Body of pancreas (tissue), 4 donors: Measurements from ENCODE around the gene OR6Q1. TPM values are rescaled to one million over a fixed set of nuclear protein-coding genes. Genes with fewer than 3 reads are reported as not detected.

Experiments used
- ATAC-seq: fragments of 150-250 bp; one replicate; pipeline ENCODE4 v1.9.1; 2016
- DNase-seq, 4 donors: peaks; one replicate each; pipeline ENCODE4 v3.0.0-alpha.2; 2019
- H3K27ac ChIP-seq, 4 donors: fragments of 200-600 bp; sonication (generic); 1 replicate in 3 of 4; 2 replicates in 1 of 4; pipeline versions ENCODE4 v1.5.1 to v1.6.1; 2016 to 2019; ENCODE audit warnings: mild to moderate bottlenecking in 1 of 4, mixed read lengths in 1 of 4, moderate library complexity in 1 of 4
- H3K27me3 ChIP-seq, 2 donors: fragments of 200-600 bp; sonication (generic); one replicate each; pipeline ENCODE4 v1.6.0; 2016; ENCODE audit warnings: mild to moderate bottlenecking in 1 of 2
- H3K36me3 ChIP-seq, 2 donors: fragments of 200-600 bp; sonication (generic); replicated peaks in 1 of 2; 2 replicates each; pipeline ENCODE4 v1.5.1; 2016; ENCODE audit warnings: low read depth in 2 of 2; ENCODE audit not compliant: insufficient read depth in 1 of 2
- H3K4me1 ChIP-seq: fragments of 200-600 bp; sonication (generic); one replicate; pipeline ENCODE4 v1.6.0; 2016
- H3K4me3 ChIP-seq, 2 donors: fragments of 200-600 bp; sonication (generic); 1 replicate in 1 of 2; 2 replicates in 1 of 2; pipeline ENCODE4 v1.5.1; 2016 to 2019
- H3K9me3 ChIP-seq, 3 donors: fragments of 200-600 bp; sonication (generic); 1 replicate in 2 of 3; 2 replicates in 1 of 3; pipeline ENCODE4 v1.5.1; 2016
- POLR2A ChIP-seq, 3 donors: fragments of 450-650 bp; IDR thresholded peaks; one replicate each; pipeline ENCODE4 v1.6.1; 2016; ENCODE audit warnings: antibody characterized with exemption in 3 of 3, mild to moderate bottlenecking in 2 of 3
- WGBS, 2 donors: methylation state at CpG; one replicate each; pipeline ENCODE4 v1.1.5; 2017; 5-methylcytosine and 5-hydroxymethylcytosine counted together
- intact Hi-C: fragments of 100-400 bp; cut with DNase I; formaldehyde crosslinking; loops from one replicate; pipeline ENCODE4 v1.15.1; 2023
- total RNA-seq, 2 donors: library from RNA; depleted of rRNA; stranded (reverse); fragments of >200 nt; gene quantifications; one replicate each; pipeline ENCODE4 v1.1.0, GENCODE V29; 2016
- TF ChIP-seq, protein P1 (sequence below), 7 experiments: fragments of 450-650 bp in 4 of 7; fragments of 200-600 bp in 3 of 7; sonication (generic) in 3 of 7; IDR thresholded peaks; one replicate each; pipeline ENCODE4 v1.5.1; 2016 to 2019; ENCODE audit warnings: antibody characterized with exemption in 7 of 7

OR6Q1 gene
- total RNA-seq, 2 donors from 2014 or later, result not detected

GRCh38 chr11:58059007-58059350, 28.2 kb downstream of the OR6Q1 start:
- Histone ChIP-seq H3K27ac (peak overlapping the region; percentile 49 to 84 (median 67)), H3K4me3 (no peak overlapping the region), H3K9me3 (no peaks in the 10 kb centered on the region), H3K27me3 (no peaks in the 10 kb centered on the region), H3K4me1 (peaks cover 19% of the 10 kb centered on the region), H3K36me3 (no peaks in the 10 kb centered on the region)
- WGBS, 2 donors, result 38 to 40% methylated on average over 4 of the region's 4 CpGs
- ATAC-seq (peak; percentile 75), DNase-seq (peak in 2 of 4 donors; percentile 30 to 40)
- TF ChIP-seq POLR2A (IDR thresholded peaks at IDR 0.05), result no peak
- TF ChIP-seq, protein P1, sequence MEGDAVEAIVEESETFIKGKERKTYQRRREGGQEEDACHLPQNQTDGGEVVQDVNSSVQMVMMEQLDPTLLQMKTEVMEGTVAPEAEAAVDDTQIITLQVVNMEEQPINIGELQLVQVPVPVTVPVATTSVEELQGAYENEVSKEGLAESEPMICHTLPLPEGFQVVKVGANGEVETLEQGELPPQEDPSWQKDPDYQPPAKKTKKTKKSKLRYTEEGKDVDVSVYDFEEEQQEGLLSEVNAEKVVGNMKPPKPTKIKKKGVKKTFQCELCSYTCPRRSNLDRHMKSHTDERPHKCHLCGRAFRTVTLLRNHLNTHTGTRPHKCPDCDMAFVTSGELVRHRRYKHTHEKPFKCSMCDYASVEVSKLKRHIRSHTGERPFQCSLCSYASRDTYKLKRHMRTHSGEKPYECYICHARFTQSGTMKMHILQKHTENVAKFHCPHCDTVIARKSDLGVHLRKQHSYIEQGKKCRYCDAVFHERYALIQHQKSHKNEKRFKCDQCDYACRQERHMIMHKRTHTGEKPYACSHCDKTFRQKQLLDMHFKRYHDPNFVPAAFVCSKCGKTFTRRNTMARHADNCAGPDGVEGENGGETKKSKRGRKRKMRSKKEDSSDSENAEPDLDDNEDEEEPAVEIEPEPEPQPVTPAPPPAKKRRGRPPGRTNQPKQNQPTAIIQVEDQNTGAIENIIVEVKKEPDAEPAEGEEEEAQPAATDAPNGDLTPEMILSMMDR (IDR thresholded peaks at IDR 0.05), result no peak
- intact Hi-C loops, result no loop called here

DNA sequence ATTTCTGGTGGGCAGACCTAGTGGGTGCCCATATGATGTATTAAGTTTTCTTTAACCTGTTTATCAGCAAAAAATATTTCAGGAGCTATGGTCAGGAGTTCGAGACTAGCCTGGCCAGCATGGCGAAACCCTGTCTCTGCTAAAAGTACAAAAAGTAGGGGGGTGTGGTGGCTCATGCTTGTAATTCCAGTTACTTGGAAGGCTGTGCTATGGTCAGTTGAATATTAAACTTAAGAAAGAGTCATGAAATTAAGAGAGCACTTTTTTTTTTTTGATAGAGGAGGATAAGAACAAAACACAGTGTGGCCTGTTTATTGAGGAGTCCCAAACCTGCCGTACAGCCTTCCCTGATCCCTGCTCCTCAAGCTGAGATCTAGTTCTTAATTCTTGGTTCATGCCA, 29.8 kb downstream of the OR6Q1 start:
- Histone ChIP-seq H3K36me3 (no peaks in the 10 kb centered on the region), H3K4me1 (peaks cover 19% of the 10 kb centered on the region), H3K9me3 (no peaks in the 10 kb centered on the region), H3K27me3 (no peaks in the 10 kb centered on the region), H3K27ac (peak overlapping the region in 3 of 4 donors; percentile 61 to 75 (median 73)), H3K4me3 (no peak overlapping the region)
- no peak for TF ChIP-seq POLR2A (IDR thresholded peaks at IDR 0.05)
- TF ChIP-seq, protein P1 (IDR thresholded peaks at IDR 0.05), result no peak
- 45 to 73% methylated on average over 3 of the region's 3 CpGs for WGBS, 2 donors
- ATAC-seq (peak; percentile 38), DNase-seq (peak in 1 of 4 donors; percentile 23)
- intact Hi-C loops, result no loop called here

DNA sequence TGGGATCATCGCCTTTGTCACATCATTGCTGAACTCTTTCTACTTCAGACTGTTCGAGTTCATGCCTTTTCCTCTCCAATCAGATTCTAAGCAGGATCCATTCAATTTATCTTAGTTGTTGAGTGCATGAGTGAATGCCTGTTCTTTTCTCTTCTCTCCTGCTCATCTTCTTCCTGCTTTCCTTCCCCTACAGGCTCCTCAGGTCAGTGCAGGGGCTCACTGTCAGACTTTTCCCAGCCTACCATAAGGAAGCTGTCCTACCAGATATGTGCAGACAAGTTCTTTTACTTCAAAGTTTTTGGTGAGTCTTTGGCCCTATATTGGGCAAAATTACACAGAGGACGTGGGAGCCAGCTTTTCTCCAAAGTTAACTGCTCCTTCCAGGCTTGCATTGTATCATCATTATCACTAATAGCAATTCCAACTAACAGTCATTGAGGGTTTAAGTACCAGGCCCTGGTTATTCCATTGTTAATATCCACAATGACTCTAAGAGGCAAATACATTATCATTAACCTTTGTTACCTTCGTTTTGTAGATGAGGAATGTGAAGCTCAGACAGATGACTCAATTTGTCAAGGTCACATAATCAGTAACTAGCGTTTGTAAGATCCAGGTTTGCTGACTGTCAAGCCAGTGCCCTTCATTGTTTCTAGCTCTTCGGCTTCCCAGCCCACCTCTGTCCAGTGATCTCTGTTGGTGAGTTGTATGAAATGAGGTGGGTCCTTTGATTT, 30.4 kb downstream of the OR6Q1 start:
- intact Hi-C loops, result no loop called here
- peaks cover 19% of the 10 kb centered on the region for H3K4me1 ChIP-seq
- peak overlapping the region in 3 of 4 donors; percentile 61 to 75 (median 73) for H3K27ac ChIP-seq
- no peaks in the 10 kb centered on the region for H3K36me3 ChIP-seq
- H3K27me3 ChIP-seq, result no peaks in the 10 kb centered on the region
- no peak overlapping the region for H3K4me3 ChIP-seq
- no peaks in the 10 kb centered on the region for H3K9me3 ChIP-seq
- no peak for DNase-seq
- WGBS, 2 donors, result 30 to 36% methylated on average over 6 of the region's 6 CpGs
- ATAC-seq, result peak; percentile 48
- TF ChIP-seq, protein P1 (IDR thresholded peaks at IDR 0.05), result no peak
- no peak for TF ChIP-seq POLR2A (IDR thresholded peaks at IDR 0.05)

- WGBS, 2 donors, result 39 to 41% methylated on average over 6 of the region's 6 CpGs
- TF ChIP-seq, protein P1 (IDR thresholded peaks at IDR 0.05), result no peak
- no peak for TF ChIP-seq POLR2A (IDR thresholded peaks at IDR 0.05)
- ATAC-seq (peak; percentile 11), DNase-seq (no peak)
- Histone ChIP-seq H3K4me3 (no peak overlapping the region), H3K27ac (peak overlapping the region in 3 of 4 donors; percentile 61 to 75 (median 73)), H3K36me3 (no peaks in the 10 kb centered on the region), H3K4me1 (peaks cover 19% of the 10 kb centered on the region), H3K27me3 (no peaks in the 10 kb centered on the region), H3K9me3 (no peaks in the 10 kb centered on the region)
- intact Hi-C loops, result no loop called here
Measured at GRCh38 chr11:58061813-58062212, 31.1 kb downstream of the OR6Q1 start.

GRCh38 chr11:58067685-58068084, 36.9 kb downstream of the OR6Q1 start:
- DNase-seq, result no peak
- Histone ChIP-seq H3K36me3 (no peaks in the 10 kb centered on the region), H3K4me3 (no peak overlapping the region), H3K9me3 (no peaks in the 10 kb centered on the region), H3K4me1 (peaks cover 6% of the 10 kb centered on the region), H3K27me3 (no peaks in the 10 kb centered on the region), H3K27ac (no peak overlapping the region)
- intact Hi-C loops, result no loop called here
- 53 to 70% methylated on average over 5 of the region's 5 CpGs for WGBS, 2 donors
- ATAC-seq, result no peak
- TF ChIP-seq, protein P1 (IDR thresholded peaks at IDR 0.05), result no peak
- no peak for TF ChIP-seq POLR2A (IDR thresholded peaks at IDR 0.05)
